GM18498 (cell line): ENCODE measurements around the gene DLK2.

Source experiments
- ATAC-seq: cut with Tn5 transposase; IDR thresholded peaks from one replicate; pipeline ENCODE4 v1.9.1; 2021; ENCODE audit warnings: mild to moderate bottlenecking, moderate library complexity; ENCODE audit not compliant: unreplicated experiment

DLK2 gene

GRCh38 chr6:43454290-43454695 is 1.1 kb downstream of the DLK2 start:
- ATAC-seq: no peak

- no peak for ATAC-seq
These were observed 1.5 kb downstream of the DLK2 start for GRCh38 chr6:43453831-43454230.

GRCh38 chr6:43452896-43453295 is 2.5 kb downstream of the DLK2 start:
- no peak for ATAC-seq

DNA sequence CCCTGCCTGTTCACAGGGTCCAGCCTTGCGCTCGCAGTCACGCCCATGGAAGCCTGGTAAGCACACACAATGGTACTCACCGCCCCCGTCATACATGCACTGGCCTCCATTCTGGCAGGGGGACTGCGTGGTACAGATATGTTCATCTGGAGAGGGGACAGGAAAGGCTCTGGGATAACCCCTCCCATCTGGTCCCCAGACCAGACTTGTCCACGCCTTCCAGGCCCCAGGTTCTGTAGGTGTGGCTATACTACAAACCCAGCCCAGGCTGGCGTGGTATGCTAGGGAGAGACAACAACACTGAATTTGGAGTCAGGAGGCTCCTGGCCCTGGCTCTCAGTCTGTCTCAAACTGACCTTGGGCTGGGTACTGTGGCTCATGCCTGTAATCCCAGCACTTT is 3.4 kb downstream of the DLK2 start:
- ATAC-seq: no peak

GRCh38 chr6:43451348-43451747 is 4.0 kb downstream of the DLK2 start:
- no peak for ATAC-seq

DNA sequence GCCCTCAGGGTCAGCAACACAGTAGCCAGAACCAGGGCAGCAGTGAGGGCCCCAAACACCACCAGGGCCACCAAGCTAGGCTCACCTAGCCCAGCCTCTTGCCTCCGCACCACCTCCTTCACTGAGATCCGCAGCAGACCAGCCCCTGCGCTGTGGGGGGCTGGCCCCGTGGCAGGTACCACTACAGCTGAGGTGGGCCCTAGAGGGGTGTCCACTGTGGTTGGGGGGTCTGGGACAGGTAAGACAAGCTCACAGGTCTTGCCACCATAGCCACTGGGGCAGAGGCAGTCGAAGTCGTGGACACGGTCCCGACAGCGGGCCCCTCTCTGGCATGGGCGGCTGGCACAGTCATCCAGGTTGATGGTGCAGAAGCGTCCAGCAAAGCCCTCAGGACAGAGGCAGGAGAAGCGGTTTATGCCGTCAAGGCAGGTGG is 4.6 kb downstream of the DLK2 start:
- no peak for ATAC-seq

DNA sequence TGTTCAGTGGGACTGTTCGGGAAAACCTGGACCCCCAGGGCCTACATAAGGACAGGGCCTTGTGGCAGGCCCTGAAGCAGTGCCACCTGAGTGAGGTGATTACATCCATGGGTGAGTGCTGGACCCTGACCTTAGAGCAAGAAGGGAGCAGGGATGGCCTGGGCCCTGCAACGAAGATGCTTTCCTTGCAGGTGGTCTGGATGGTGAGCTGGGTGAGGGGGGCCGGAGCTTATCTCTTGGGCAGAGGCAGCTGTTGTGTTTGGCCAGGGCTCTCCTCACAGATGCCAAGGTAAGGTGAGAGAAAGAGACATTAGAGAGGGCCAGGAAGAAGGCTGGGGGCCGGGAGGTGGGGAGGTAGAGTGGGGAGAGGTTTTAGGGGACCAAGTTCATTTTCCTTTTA is 6.4 kb downstream of the DLK2 start:
- ATAC-seq: no peak

- ATAC-seq: no peak
These were observed 7.7 kb downstream of the DLK2 start for GRCh38 chr6:43447604-43448003.

DNA sequence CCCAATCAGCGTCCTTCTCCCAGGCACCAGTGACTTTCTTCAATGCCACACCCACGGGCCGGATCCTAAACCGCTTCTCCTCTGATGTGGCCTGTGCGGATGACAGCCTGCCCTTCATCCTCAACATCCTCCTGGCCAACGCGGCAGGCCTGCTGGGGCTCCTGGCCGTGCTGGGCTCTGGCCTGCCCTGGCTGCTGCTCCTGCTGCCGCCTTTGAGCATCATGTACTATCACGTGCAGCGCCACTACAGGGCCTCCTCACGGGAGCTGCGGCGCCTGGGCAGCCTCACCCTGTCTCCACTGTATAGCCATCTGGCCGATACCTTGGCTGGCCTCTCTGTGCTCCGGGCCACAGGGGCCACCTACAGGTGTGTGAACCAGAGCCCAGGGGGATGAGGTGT is 9.8 kb downstream of the DLK2 start:
- ATAC-seq: no peak

DNA sequence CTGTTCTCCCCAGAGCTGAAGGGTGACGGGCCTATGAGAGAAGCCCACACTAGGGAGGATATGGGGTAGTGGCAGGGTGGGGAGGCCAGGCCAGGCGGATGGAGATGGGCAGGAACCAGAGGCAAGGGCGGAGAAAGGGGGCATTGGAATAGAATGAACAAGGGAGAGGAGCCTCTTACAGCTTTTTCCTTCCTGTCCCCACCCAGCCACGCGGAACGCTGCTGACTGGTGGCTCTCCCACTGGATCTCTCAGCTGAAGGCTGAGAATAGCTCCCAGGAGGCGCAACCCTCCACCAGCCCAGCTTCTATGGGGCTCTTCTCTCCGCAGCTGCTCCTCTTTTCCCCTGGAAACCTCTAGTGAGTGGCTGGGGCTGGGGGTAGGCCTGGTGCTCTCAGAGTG is 10.8 kb downstream of the DLK2 start:
- no peak for ATAC-seq

GRCh38 chr6:43444036-43444435 is 11.3 kb downstream of the DLK2 start:
- ATAC-seq: no peak

- ATAC-seq: no peak
These were observed 12.4 kb downstream of the DLK2 start for GRCh38 chr6:43442935-43443334.

DNA sequence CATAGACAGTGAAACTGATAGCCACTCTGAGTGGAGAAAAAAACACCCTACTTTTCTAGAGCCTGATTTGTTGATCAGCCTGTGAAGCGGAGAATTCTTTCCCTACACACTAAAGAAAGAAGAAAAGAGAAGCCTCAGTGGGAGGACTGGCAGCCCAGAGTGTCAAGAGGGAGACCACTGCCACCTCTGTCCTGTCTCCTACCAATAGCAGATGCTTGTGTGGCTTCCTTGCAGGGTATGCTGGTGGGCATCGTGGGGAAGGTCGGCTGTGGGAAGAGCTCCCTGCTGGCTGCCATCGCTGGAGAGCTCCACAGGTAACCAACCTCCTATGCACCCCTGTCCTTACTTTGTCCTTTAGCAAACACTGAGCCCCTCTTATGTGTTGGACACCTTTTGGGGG is 17.6 kb downstream of the DLK2 start:
- no peak for ATAC-seq

DNA sequence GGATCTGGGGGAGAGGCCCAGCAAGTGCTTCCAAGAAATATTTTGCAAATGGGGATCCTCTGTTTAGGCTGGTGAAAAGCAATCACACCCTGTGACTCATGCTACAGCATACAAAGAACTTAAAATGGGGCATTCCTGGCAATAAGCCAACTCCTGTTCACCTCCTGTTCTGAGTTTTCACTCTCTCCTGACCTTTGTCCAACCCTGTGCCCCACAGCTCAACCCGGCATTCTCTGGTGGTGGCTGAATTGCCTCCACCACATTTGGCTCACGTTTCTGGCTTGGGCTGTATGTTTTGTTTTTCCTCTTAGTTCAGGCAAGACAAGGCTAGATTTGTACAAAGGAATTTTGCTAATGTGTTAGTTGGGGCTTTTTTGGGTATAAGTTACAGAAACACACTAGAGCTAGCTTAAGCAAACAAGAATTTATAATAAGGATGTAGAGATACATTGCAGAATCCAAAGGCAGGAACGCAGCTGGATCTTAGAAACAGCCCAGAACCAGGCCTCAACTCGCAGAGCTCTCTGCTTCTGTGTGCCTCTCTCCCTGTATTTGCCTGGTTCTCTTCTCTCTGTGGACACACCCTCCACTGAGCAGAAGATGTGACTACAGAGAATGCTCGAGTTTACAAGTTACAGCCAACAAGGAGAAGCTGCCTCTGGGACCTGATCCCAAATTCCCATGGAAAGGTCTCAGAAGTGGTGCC is 18.6 kb downstream of the DLK2 start:
- ATAC-seq: no peak

DNA sequence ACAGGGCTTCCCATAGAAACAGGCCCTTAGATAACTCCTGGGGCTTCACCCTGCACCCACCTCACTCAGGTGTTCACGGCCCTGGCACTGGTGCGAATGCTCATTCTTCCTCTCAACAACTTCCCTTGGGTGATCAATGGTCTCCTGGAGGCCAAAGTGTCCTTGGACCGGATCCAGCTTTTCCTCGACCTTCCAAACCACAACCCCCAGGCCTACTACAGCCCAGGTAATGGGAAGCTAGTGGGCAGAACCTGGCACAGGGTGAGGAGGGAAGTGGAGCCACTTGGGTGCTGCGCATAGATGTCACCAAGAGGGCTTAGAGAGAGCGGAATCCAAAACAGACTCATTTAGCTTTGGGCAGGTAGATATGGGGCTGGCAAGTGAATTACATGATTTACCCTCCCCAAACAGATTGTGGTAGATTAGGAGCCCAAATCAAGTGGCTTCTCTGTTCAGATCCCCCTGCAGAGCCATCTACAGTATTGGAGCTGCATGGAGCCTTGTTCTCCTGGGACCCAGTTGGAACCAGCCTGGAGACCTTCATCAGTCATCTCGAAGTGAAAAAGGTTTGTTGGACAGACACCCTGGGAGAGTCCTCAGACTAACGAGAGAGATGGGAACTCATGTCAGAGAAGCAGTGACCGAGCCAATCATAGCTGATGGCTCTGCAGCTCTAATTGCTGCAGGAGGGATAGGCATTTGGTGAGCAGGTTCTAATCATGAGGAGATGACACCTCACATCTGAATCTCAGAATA is 19.5 kb downstream of the DLK2 start:
- no peak for ATAC-seq

- ATAC-seq: no peak
These were observed 20.4 kb downstream of the DLK2 start for GRCh38 chr6:43434943-43435342.

- no peak for ATAC-seq
These were observed 21.1 kb downstream of the DLK2 start for GRCh38 chr6:43434001-43434840.

- ATAC-seq: no peak
These were observed 22.2 kb downstream of the DLK2 start for GRCh38 chr6:43433148-43433547.

- ATAC-seq: no peak
These were observed 23.1 kb downstream of the DLK2 start for GRCh38 chr6:43432009-43432945.

GRCh38 chr6:43428874-43429273 is 26.5 kb downstream of the DLK2 start:
- ATAC-seq: no peak
